H9 (cell line): ENCODE results near the gene KIF2C. TPM values are rescaled to one million over a fixed set of nuclear protein-coding genes. Genes with fewer than 3 reads are reported as not detected.
A peak's percentile ranks its signal among the peaks of the same experiment; 100 is the strongest.

Source experiments
- DNase-seq: peaks from one replicate; pipeline ENCODE4 v3.0.0-alpha.2; 2017
- H2AFZ ChIP-seq: one replicate; pipeline ENCODE4 v1.6.1; 2013; ENCODE audit warnings: mild to moderate bottlenecking, low read length, control low read depth, moderate library complexity
- H2AK5ac ChIP-seq: 2 replicates; pipeline ENCODE4 v1.6.1; 2013; ENCODE audit warnings: low read length, control low read depth, mixed read lengths; ENCODE audit not compliant: insufficient read length
- H2BK120ac ChIP-seq: one replicate; pipeline ENCODE4 v1.6.1; 2013; ENCODE audit warnings: low read depth, mild to moderate bottlenecking, low read length, control low read depth, inconsistent platforms; ENCODE audit not compliant: poor library complexity, severe bottlenecking
- H2BK12ac ChIP-seq: 2 replicates; pipeline ENCODE4 v1.6.1; 2013; ENCODE audit warnings: low read length, control low read depth, mixed read lengths, low read depth; ENCODE audit not compliant: insufficient read length
- H2BK15ac ChIP-seq: 2 replicates; pipeline ENCODE4 v1.6.1; 2013; ENCODE audit warnings: low read depth, low read length, control low read depth
- H2BK20ac ChIP-seq: one replicate; pipeline ENCODE4 v1.6.1; 2013; ENCODE audit warnings: low read depth, mild to moderate bottlenecking, low read length, control low read depth, inconsistent platforms; ENCODE audit not compliant: poor library complexity, severe bottlenecking
- H2BK5ac ChIP-seq: 2 replicates; pipeline ENCODE4 v1.6.1; 2013; ENCODE audit warnings: low read length, control low read depth, mixed read lengths; ENCODE audit not compliant: insufficient read length
- H3K14ac ChIP-seq: 2 replicates; pipeline ENCODE4 v1.6.1; 2013; ENCODE audit warnings: low read length, control low read depth; ENCODE audit not compliant: insufficient read depth
- H3K18ac ChIP-seq: 2 replicates; pipeline ENCODE4 v1.6.1; 2013; ENCODE audit warnings: low read depth, mild to moderate bottlenecking, mixed read lengths, low read length, control low read depth; ENCODE audit not compliant: insufficient read length
- H3K23ac ChIP-seq: 2 replicates; pipeline ENCODE4 v1.6.1; 2013; ENCODE audit warnings: low read length, control low read depth, mixed read lengths, low read depth; ENCODE audit not compliant: insufficient read length
- H3K23me2 ChIP-seq: 2 replicates; pipeline ENCODE4 v1.6.1; 2013; ENCODE audit warnings: low read depth, mild to moderate bottlenecking, mixed read lengths, low read length, control low read depth; ENCODE audit not compliant: insufficient read length, poor library complexity, severe bottlenecking
- H3K27ac ChIP-seq: 2 replicates; pipeline ENCODE4 v1.5.1; 2013; ENCODE audit warnings: low read length, control low read depth, mixed read lengths, low read depth; ENCODE audit not compliant: insufficient read length
- H3K27me3 ChIP-seq: 2 replicates; pipeline ENCODE4 v1.6.1; 2013; ENCODE audit warnings: low read length, control low read depth, inconsistent platforms; ENCODE audit not compliant: insufficient read depth
- H3K4ac ChIP-seq: 2 replicates; pipeline ENCODE4 v1.6.1; 2013; ENCODE audit warnings: low read depth, mild to moderate bottlenecking, control low read depth, inconsistent platforms, low read length, moderate library complexity
- H3K4me1 ChIP-seq: 2 replicates; pipeline ENCODE4 v1.6.1; 2013; ENCODE audit warnings: low read length, control low read depth, inconsistent platforms; ENCODE audit not compliant: insufficient read depth
- H3K4me2 ChIP-seq: 2 replicates; pipeline ENCODE4 v1.6.1; 2013; ENCODE audit warnings: low read length, control low read depth, mixed read lengths; ENCODE audit not compliant: insufficient read length, insufficient read depth
- H3K56ac ChIP-seq: 2 replicates; pipeline ENCODE4 v1.6.1; 2013; ENCODE audit warnings: low read depth, mild to moderate bottlenecking, mixed read lengths, low read length, control low read depth; ENCODE audit not compliant: insufficient read length
- H3K79me1 ChIP-seq: 2 replicates; pipeline ENCODE4 v1.6.1; 2013; ENCODE audit warnings: low read depth, mild to moderate bottlenecking, moderate library complexity, low read length, control low read depth, inconsistent platforms; ENCODE audit not compliant: insufficient read depth, poor library complexity, severe bottlenecking
- H3K79me2 ChIP-seq: 2 replicates; pipeline ENCODE4 v1.6.1; 2013; ENCODE audit warnings: low read length, control low read depth, inconsistent platforms; ENCODE audit not compliant: insufficient read depth
- H3K9ac ChIP-seq: 2 replicates; pipeline ENCODE4 v1.6.1; 2013; ENCODE audit warnings: low read length, control low read depth, mixed read lengths; ENCODE audit not compliant: insufficient read length; ENCODE audit errors: extremely low read depth
- H3K9me3 ChIP-seq: one replicate; pipeline ENCODE4 v1.6.1; 2013; ENCODE audit warnings: low read depth, low read length, inconsistent platforms; ENCODE audit not compliant: control insufficient read depth
- H3T11ph ChIP-seq: one replicate; pipeline ENCODE4 v1.6.1; 2013; ENCODE audit warnings: mild to moderate bottlenecking, low read length, control low read depth, inconsistent platforms
- H4K20me1 ChIP-seq: one replicate; pipeline ENCODE4 v1.6.1; 2013; ENCODE audit not compliant: control insufficient read depth, insufficient read length, insufficient read depth
- H4K5ac ChIP-seq: 2 replicates; pipeline ENCODE4 v1.6.1; 2013; ENCODE audit warnings: low read depth, mild to moderate bottlenecking, mixed read lengths, low read length, control low read depth; ENCODE audit not compliant: insufficient read length
- H4K8ac ChIP-seq: replicated peaks from 2 replicates; pipeline ENCODE4 v1.6.1; 2013; ENCODE audit warnings: low read length, control low read depth, mixed read lengths, low read depth; ENCODE audit not compliant: insufficient read length
- H4K91ac ChIP-seq: 2 replicates; pipeline ENCODE4 v1.6.1; 2013; ENCODE audit warnings: low read depth, mild to moderate bottlenecking, moderate library complexity, mixed read lengths, low read length, control low read depth; ENCODE audit not compliant: insufficient read length
- H3K27ac Mint-ChIP-seq, 3 experiments: 2 replicates in 2 of 3; 3 replicates in 1 of 3; pipeline ENCODE4 v1.8.0; 2020 to 2021; ENCODE audit warnings: mixed read lengths in 3 of 3, mild to moderate bottlenecking in 1 of 3, moderate library complexity in 1 of 3
- H3K27me3 Mint-ChIP-seq: 2 replicates; pipeline ENCODE4 v1.8.0; 2021; ENCODE audit warnings: low read depth, mild to moderate bottlenecking, moderate library complexity, mixed read lengths
- H3K36me3 Mint-ChIP-seq, 3 experiments: 2 replicates in 2 of 3; 3 replicates in 1 of 3; pipeline ENCODE4 v1.8.0; 2020 to 2021; ENCODE audit warnings: low read depth in 3 of 3, mixed read lengths in 3 of 3; ENCODE audit not compliant: insufficient read depth in 1 of 3
- H3K4me1 Mint-ChIP-seq, 2 experiments: 2 replicates each; pipeline ENCODE4 v1.8.0; 2020; ENCODE audit warnings: mixed read lengths in 2 of 2
- H3K4me3 Mint-ChIP-seq, 2 experiments: 2 replicates in 1 of 2; 3 replicates in 1 of 2; pipeline ENCODE4 v1.8.0; 2020 to 2021; ENCODE audit warnings: mild to moderate bottlenecking in 2 of 2, mixed read lengths in 2 of 2, moderate library complexity in 1 of 2
- H3K9me3 Mint-ChIP-seq, 2 experiments: 2 replicates in 1 of 2; 3 replicates in 1 of 2; pipeline ENCODE4 v1.8.0; 2020; ENCODE audit warnings: mild to moderate bottlenecking in 2 of 2, mixed read lengths in 2 of 2, moderate library complexity in 1 of 2
- CTCF ChIP-seq: fragments of 200-600 bp; sonication (generic); conservative IDR thresholded peaks from 3 replicates; pipeline ENCODE4 v1.8.0; 2021; ENCODE audit warnings: antibody characterized with exemption, mild to moderate bottlenecking
- WGBS: extraction: QIAGEN DNeasy Blood & Tissue Kit; methylation state at CpG from one replicate; pipeline ENCODE4 v1.1.7; 2013; ENCODE audit warnings: missing lambda C conversion rate, low lambda C conversion rate, mixed read lengths; ENCODE audit not compliant: insufficient read length; ENCODE audit errors: extremely low coverage; 5-methylcytosine and 5-hydroxymethylcytosine counted together
- total RNA-seq: library from RNA; stranded (reverse); gene quantifications from 2 replicates; pipeline ENCODE4 v1.2.1, GENCODE V29; 2021

Gene KIF2C
- total RNA-seq, 1 experiment from 2014 or later: 73.1 TPM

GRCh38 chr1:44786841-44787426 lies 47.3 kb downstream of the KIF2C start:
- Histone ChIP-seq H3T11ph (no peak overlapping the region), H3K4me1 (no peaks in the 10 kb centered on the region), H2BK20ac (no peak overlapping the region), H3K4me2 (peak overlapping the region; percentile 51), H4K5ac (no peak overlapping the region), H4K91ac (no peak overlapping the region), H3K56ac (no peak overlapping the region), H3K9ac (no peak overlapping the region), H3K23me2 (peaks cover 9% of the 10 kb centered on the region), H2BK5ac (no peak overlapping the region), H3K27me3 (no peaks in the 10 kb centered on the region), H2AFZ (no peak overlapping the region), H4K20me1 (no peaks in the 10 kb centered on the region), H3K27ac (no peak overlapping the region), H3K23ac (no peak overlapping the region), H2BK120ac (no peak overlapping the region), H3K18ac (peak overlapping the region; percentile 1), H2BK15ac (no peak overlapping the region), H3K79me1 (no peaks in the 10 kb centered on the region), H4K8ac (no peak overlapping the region), H3K14ac (peak overlapping the region; percentile 59), H3K9me3 (no peaks in the 10 kb centered on the region), H2AK5ac (no peak overlapping the region), H2BK12ac (no peak overlapping the region), H3K4ac (no peak overlapping the region), H3K79me2 (no peaks in the 10 kb centered on the region)
- H3K9me3 Mint-ChIP-seq: no peaks in the 10 kb centered on the region; a peak in 1 of 5 replicates
- peaks cover 0 to 6% (median 0%) of the 10 kb centered on the region in 3 experiments; a peak in 3 of 7 replicates for H3K36me3 Mint-ChIP-seq
- H3K4me1 Mint-ChIP-seq: peaks cover 29 to 39% of the 10 kb centered on the region in 2 experiments
- TF ChIP-seq CTCF: no peak
- no peak for DNase-seq
- H3K27ac Mint-ChIP-seq: no peak overlapping the region; a peak in 1 of 7 replicates
- no CpG with 5 or more reads among the region's 9 CpGs for WGBS
- peaks cover 12% of the 10 kb centered on the region for H3K27me3 Mint-ChIP-seq
- peak overlapping the region; percentile 56 to 76 for H3K4me3 Mint-ChIP-seq
